Natural killer cell (primary cell): ENCODE measurements around the gene IGSF9. TPM values are rescaled to one million over a fixed set of nuclear protein-coding genes. Genes with fewer than 3 reads are reported as not detected.
A peak's percentile ranks its signal among the peaks of the same experiment; 100 is the strongest.

Source experiments
- ATAC-seq, 3 donors: fragments of 150-1000 bp in 2 of 3; fragments of 200-7000 bp in 1 of 3; cut with Tn5 transposase; 1 replicate in 1 of 3; 2 replicates in 2 of 3; pipeline ENCODE4 v1.10.0; 2021; ENCODE audit warnings: mild to moderate bottlenecking in 2 of 3, moderate library complexity in 2 of 3
- DNase-seq, 2 donors: peaks; one replicate each; pipeline versions ENCODE4 v3.0.0 to v3.0.0-alpha.2; 2013 to 2021; ENCODE audit warnings: mixed read lengths in 1 of 2
- H3K27ac ChIP-seq: one replicate; pipeline ENCODE4 v1.5.1; 2013; ENCODE audit warnings: mild to moderate bottlenecking, low read length
- H3K27me3 ChIP-seq: one replicate; pipeline ENCODE4 v1.6.1; 2013; ENCODE audit warnings: low read length; ENCODE audit not compliant: control insufficient read depth, insufficient read depth
- H3K36me3 ChIP-seq: one replicate; pipeline ENCODE4 v1.6.1; 2013; ENCODE audit warnings: low read length; ENCODE audit not compliant: control insufficient read depth, insufficient read depth
- H3K4me1 ChIP-seq: one replicate; pipeline ENCODE4 v1.6.1; 2013; ENCODE audit warnings: low read length; ENCODE audit not compliant: control insufficient read depth, insufficient read depth
- H3K4me3 ChIP-seq: one replicate; pipeline ENCODE4 v1.5.1; 2013; ENCODE audit warnings: low read length
- H3K9me3 ChIP-seq: one replicate; pipeline ENCODE4 v1.6.1; 2013; ENCODE audit warnings: low read length; ENCODE audit not compliant: control insufficient read depth, insufficient read depth
- H3K27ac Mint-ChIP-seq, 2 donors: one replicate each; pipeline ENCODE4 v1.8.0; 2022; ENCODE audit warnings: mild to moderate bottlenecking in 2 of 2, mixed read lengths in 2 of 2, moderate library complexity in 1 of 2
- H3K27me3 Mint-ChIP-seq, 2 donors: one replicate each; pipeline ENCODE4 v1.8.0; 2022; ENCODE audit warnings: low read depth in 2 of 2, mixed read lengths in 2 of 2
- H3K36me3 Mint-ChIP-seq: one replicate; pipeline ENCODE4 v1.8.0; 2022; ENCODE audit warnings: mixed read lengths
- H3K4me1 Mint-ChIP-seq, 2 donors: one replicate each; pipeline ENCODE4 v1.8.0; 2022; ENCODE audit warnings: mixed read lengths in 2 of 2
- H3K4me3 Mint-ChIP-seq: one replicate; pipeline ENCODE4 v1.8.0; 2022; ENCODE audit warnings: mild to moderate bottlenecking, moderate library complexity, mixed read lengths
- H3K9me3 Mint-ChIP-seq, 2 donors: one replicate each; pipeline ENCODE4 v1.8.0; 2022; ENCODE audit warnings: mixed read lengths in 2 of 2
- WGBS: methylation state at CpG from one replicate; pipeline ENCODE4 v1.1.7; 2013; ENCODE audit warnings: missing lambda C conversion rate; ENCODE audit not compliant: insufficient coverage; 5-methylcytosine and 5-hydroxymethylcytosine counted together
- intact Hi-C: fragments of 100-400 bp; cut with micrococcal nuclease; formaldehyde crosslinking; loops from one replicate; pipeline ENCODE4 v1.14.2; 2022
- total RNA-seq, 4 donors: library from RNA; stranded (reverse); fragments of 120-200 nt in 1 of 4; gene quantifications; one replicate each; pipeline versions ENCODE4 v1.2.3 to v1.2.4, GENCODE V29; 2013 to 2022
- TF ChIP-seq, protein P1 (sequence below): fragments of 200-600 bp; IDR thresholded peaks from one replicate; pipeline ENCODE4 v1.8.0; 2022; ENCODE audit warnings: antibody characterized with exemption

Gene IGSF9
- total RNA-seq, 3 donors from 2014 or later (not counting 1 experiment from before 2014, with no cell fraction given): not detected

DNA sequence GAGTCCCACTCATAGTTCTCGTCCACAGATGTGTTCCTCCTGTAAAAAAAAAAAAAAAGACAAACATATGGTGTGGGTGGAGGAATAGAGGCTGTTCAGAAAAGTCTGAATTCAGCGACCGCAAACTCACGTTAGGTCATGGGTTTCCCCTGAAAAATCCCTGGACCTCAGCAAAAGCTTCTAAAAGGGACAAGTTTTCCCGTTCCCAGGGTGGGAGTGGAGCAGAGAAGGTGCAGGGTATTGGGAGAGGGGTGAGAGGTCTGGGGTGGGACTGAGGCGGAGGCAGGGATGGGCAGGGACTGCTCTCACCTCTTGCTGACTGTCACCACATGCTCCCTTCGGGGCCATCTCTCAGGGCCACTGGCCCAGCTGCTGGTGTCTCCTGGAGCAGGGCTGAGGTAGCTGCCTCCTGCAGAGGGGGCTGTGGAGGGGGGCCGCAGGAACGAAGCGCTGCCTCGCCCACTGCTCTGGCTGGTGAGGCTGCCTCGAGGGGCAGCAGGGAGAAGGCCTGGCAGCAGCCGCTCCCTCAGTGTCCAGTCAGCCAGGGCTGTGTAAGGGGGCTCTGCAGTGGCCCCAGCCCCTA, 17.5 kb downstream of the IGSF9 start:
- TF ChIP-seq, protein P1, sequence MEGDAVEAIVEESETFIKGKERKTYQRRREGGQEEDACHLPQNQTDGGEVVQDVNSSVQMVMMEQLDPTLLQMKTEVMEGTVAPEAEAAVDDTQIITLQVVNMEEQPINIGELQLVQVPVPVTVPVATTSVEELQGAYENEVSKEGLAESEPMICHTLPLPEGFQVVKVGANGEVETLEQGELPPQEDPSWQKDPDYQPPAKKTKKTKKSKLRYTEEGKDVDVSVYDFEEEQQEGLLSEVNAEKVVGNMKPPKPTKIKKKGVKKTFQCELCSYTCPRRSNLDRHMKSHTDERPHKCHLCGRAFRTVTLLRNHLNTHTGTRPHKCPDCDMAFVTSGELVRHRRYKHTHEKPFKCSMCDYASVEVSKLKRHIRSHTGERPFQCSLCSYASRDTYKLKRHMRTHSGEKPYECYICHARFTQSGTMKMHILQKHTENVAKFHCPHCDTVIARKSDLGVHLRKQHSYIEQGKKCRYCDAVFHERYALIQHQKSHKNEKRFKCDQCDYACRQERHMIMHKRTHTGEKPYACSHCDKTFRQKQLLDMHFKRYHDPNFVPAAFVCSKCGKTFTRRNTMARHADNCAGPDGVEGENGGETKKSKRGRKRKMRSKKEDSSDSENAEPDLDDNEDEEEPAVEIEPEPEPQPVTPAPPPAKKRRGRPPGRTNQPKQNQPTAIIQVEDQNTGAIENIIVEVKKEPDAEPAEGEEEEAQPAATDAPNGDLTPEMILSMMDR: no peak
- Histone ChIP-seq H3K27ac (no peak overlapping the region), H3K27me3 (no peaks in the 10 kb centered on the region), H3K9me3 (no peaks in the 10 kb centered on the region), H3K4me1 (peaks cover 26% of the 10 kb centered on the region), H3K4me3 (no peak overlapping the region), H3K36me3 (no peaks in the 10 kb centered on the region)
- Mint-ChIP-seq H3K4me1 (peaks cover 28 to 40% of the 10 kb centered on the region in 2 donors), H3K4me3 (no peak overlapping the region), H3K36me3 (no peaks in the 10 kb centered on the region), H3K9me3 (no peaks in the 10 kb centered on the region), H3K27ac (no peak overlapping the region), H3K27me3 (peaks cover 0 to 8% of the 10 kb centered on the region in 2 donors)
- WGBS: 87% methylated on average over 12 of the region's 13 CpGs
- ATAC-seq (no peak), DNase-seq (no peak)
- intact Hi-C loops: no loop called here

DNA sequence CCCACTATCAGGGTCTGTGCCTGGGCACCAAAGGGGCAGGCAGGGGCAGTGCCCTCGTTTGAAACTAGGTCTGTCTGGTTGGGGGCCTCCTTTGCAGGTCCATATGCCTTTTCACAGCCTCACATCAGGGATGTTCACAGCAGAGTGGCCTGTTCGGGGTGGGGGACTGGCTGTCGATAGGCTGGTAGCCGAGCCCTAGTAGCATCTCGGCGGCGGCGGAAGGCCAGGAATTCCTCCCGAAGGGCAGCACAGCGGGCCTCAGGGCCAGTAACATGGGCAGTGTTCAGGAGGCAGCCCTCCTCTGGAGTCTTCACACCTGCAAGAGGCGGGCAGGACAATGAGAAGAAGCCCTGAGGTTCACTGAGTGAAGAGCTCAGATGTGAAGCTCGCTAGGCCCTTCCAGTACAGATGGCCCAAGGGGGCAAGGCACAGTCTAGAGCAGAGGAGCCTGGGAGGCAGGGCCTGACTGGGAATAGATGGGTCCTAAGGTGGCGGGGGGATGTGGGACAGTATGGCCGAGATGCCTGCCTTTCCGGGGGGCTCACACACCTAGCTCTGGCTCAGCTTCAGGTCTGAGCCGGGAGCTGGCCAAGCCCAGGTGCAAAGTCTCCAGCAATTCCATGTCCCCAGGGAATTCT, 18.1 kb downstream of the IGSF9 start:
- H3K4me3 Mint-ChIP-seq: no peak overlapping the region
- no peaks in the 10 kb centered on the region for H3K9me3 ChIP-seq
- H3K27me3 Mint-ChIP-seq: peaks cover 0 to 8% of the 10 kb centered on the region in 2 donors
- H3K4me1 ChIP-seq: peaks cover 32% of the 10 kb centered on the region
- intact Hi-C loops: no loop called here
- H3K9me3 Mint-ChIP-seq: no peaks in the 10 kb centered on the region
- H3K36me3 ChIP-seq: no peaks in the 10 kb centered on the region
- TF ChIP-seq, protein P1: no peak
- no peak overlapping the region for H3K4me3 ChIP-seq
- no peak for ATAC-seq
- DNase-seq: no peak
- H3K4me1 Mint-ChIP-seq: peaks cover 34 to 46% of the 10 kb centered on the region in 2 donors
- H3K36me3 Mint-ChIP-seq: no peaks in the 10 kb centered on the region
- peak overlapping the region; percentile 93 to 98 for H3K27ac Mint-ChIP-seq
- WGBS: 91% methylated on average over 16 of the region's 16 CpGs
- no peak overlapping the region for H3K27ac ChIP-seq
- no peaks in the 10 kb centered on the region for H3K27me3 ChIP-seq

DNA sequence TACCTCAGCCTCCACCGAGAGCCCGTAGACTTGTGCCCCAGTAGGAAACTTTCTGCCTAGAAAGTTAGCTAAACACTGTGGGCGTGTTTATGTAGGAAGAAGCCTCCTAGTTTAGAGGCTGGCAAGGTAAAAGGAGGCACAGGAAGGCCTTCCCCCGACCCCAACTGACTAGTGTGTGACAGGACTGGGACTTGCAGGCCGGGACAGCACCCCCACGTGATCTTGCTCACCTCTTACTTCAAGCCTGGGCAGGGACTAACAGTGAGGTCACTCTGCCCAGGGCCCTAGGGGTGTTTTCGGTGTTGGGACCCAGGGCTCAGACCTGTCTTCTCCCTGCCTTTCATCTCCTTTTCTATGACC, 19.7 kb downstream of the IGSF9 start:
- H3K36me3 Mint-ChIP-seq: peaks cover 6% of the 10 kb centered on the region
- no peaks in the 10 kb centered on the region for H3K9me3 Mint-ChIP-seq
- TF ChIP-seq, protein P1: no peak
- H3K36me3 ChIP-seq: peaks cover 3% of the 10 kb centered on the region
- H3K4me3 Mint-ChIP-seq: peak overlapping the region; percentile 94
- no peaks in the 10 kb centered on the region for H3K27me3 ChIP-seq
- intact Hi-C loops: no loop called here
- peak in 2 of 3 donors; percentile 1 for ATAC-seq
- H3K4me1 Mint-ChIP-seq: peaks cover 50 to 62% of the 10 kb centered on the region in 2 donors
- peak overlapping the region; percentile 93 to 98 for H3K27ac Mint-ChIP-seq
- peak overlapping the region; percentile 97 for H3K4me3 ChIP-seq
- H3K4me1 ChIP-seq: peaks cover 48% of the 10 kb centered on the region
- peak overlapping the region; percentile 98 for H3K27ac ChIP-seq
- WGBS: 12% methylated on average over 7 of the region's 7 CpGs
- peaks cover 0 to 8% of the 10 kb centered on the region in 2 donors for H3K27me3 Mint-ChIP-seq
- no peak for DNase-seq
- no peaks in the 10 kb centered on the region for H3K9me3 ChIP-seq
